Naive B cell (primary cell): ENCODE data around the gene GALNT10. TPM values are rescaled to one million over a fixed set of nuclear protein-coding genes. Genes with fewer than 3 reads are reported as not detected.

Experiments
- ATAC-seq, 2 donors: fragments of 150-1000 bp; cut with Tn5 transposase; 2 replicates each; pipeline ENCODE4 v1.10.0; 2021; ENCODE audit warnings: low read depth in 2 of 2, mild to moderate bottlenecking in 2 of 2, moderate library complexity in 2 of 2
- DNase-seq: peaks from one replicate; pipeline ENCODE4 v3.0.0; 2022
- H3K27ac Mint-ChIP-seq, 6 donors: one replicate each; pipeline ENCODE4 v1.8.0; 2020 to 2022; ENCODE audit warnings: mild to moderate bottlenecking in 6 of 6, mixed read lengths in 6 of 6, moderate library complexity in 5 of 6, inconsistent platforms in 2 of 6
- H3K27me3 Mint-ChIP-seq, 3 donors: one replicate each; pipeline ENCODE4 v1.8.0; 2021 to 2022; ENCODE audit warnings: mixed read lengths in 3 of 3, mild to moderate bottlenecking in 1 of 3
- H3K36me3 Mint-ChIP-seq, 2 donors: one replicate each; pipeline ENCODE4 v1.8.0; 2020 to 2022; ENCODE audit warnings: mixed read lengths in 2 of 2, inconsistent platforms in 1 of 2, mild to moderate bottlenecking in 1 of 2
- H3K4me1 Mint-ChIP-seq, 3 donors: one replicate each; pipeline ENCODE4 v1.8.0; 2020 to 2022; ENCODE audit warnings: mixed read lengths in 3 of 3, inconsistent platforms in 1 of 3, mild to moderate bottlenecking in 1 of 3, moderate library complexity in 1 of 3
- H3K4me3 Mint-ChIP-seq, 8 donors: one replicate each; pipeline ENCODE4 v1.8.0; 2020 to 2022; ENCODE audit warnings: mild to moderate bottlenecking in 8 of 8, mixed read lengths in 8 of 8, moderate library complexity in 8 of 8, inconsistent platforms in 2 of 8
- H3K9me3 Mint-ChIP-seq, 7 donors: one replicate each; pipeline ENCODE4 v1.8.0; 2020 to 2022; ENCODE audit warnings: mixed read lengths in 7 of 7, mild to moderate bottlenecking in 5 of 7, inconsistent platforms in 2 of 7, moderate library complexity in 1 of 7
- polyA plus RNA-seq, 6 donors: library from polyadenylated mRNA; unstranded; fragments of 300-500 nt; fragmentation: Illumina TruSeq; gene quantifications; one replicate each; pipeline ENCODE4 v1.2.3, GENCODE V29; 2021; ENCODE audit warnings: low read depth in 6 of 6

The GALNT10 gene
- polyA plus RNA-seq, 6 donors from 2014 or later: 13.6 to 29.3 (median 19.7) TPM

GRCh38 chr5:154191467-154192261, 1.1 kb downstream of the GALNT10 start:
- H3K9me3 Mint-ChIP-seq: no peaks in the 10 kb centered on the region
- peak overlapping the region in 5 of 6 donors; percentile 7 to 93 (median 91) for H3K27ac Mint-ChIP-seq
- DNase-seq (no peak), ATAC-seq (no peak)
- peaks cover 48 to 55% (median 49%) of the 10 kb centered on the region in 3 donors for H3K4me1 Mint-ChIP-seq
- H3K4me3 Mint-ChIP-seq: peak overlapping the region; percentile 93 to 96 (median 94)
- no peaks in the 10 kb centered on the region for H3K27me3 Mint-ChIP-seq
- no peaks in the 10 kb centered on the region for H3K36me3 Mint-ChIP-seq

GRCh38 chr5:154193283-154193682, 2.8 kb downstream of the GALNT10 start:
- Mint-ChIP-seq H3K27ac (no peak overlapping the region), H3K36me3 (peaks cover 0 to 13% of the 10 kb centered on the region in 2 donors), H3K4me3 (peak overlapping the region in 2 of 8 donors; percentile 47 to 93), H3K9me3 (no peaks in the 10 kb centered on the region), H3K27me3 (no peaks in the 10 kb centered on the region), H3K4me1 (peaks cover 54 to 66% (median 65%) of the 10 kb centered on the region in 3 donors)
- no peak for ATAC-seq
- no peak for DNase-seq

GRCh38 chr5:154193701-154194121, 3.2 kb downstream of the GALNT10 start:
- Mint-ChIP-seq H3K4me1 (peaks cover 57 to 69% (median 68%) of the 10 kb centered on the region in 3 donors), H3K4me3 (peak overlapping the region in 3 of 8 donors; percentile 3 to 93 (median 47)), H3K36me3 (peaks cover 0 to 17% of the 10 kb centered on the region in 2 donors), H3K27ac (no peak overlapping the region), H3K27me3 (no peaks in the 10 kb centered on the region), H3K9me3 (no peaks in the 10 kb centered on the region)
- DNase-seq (no peak), ATAC-seq (no peak)

- DNase-seq (no peak), ATAC-seq (no peak)
- Mint-ChIP-seq H3K9me3 (no peaks in the 10 kb centered on the region), H3K27ac (peak overlapping the region in 4 of 6 donors; percentile 22 to 61 (median 36)), H3K4me3 (peak overlapping the region in 1 of 8 donors; percentile 38), H3K27me3 (no peaks in the 10 kb centered on the region), H3K36me3 (peaks cover 0 to 26% of the 10 kb centered on the region in 2 donors), H3K4me1 (peaks cover 57 to 69% (median 64%) of the 10 kb centered on the region in 3 donors)
Observed at GRCh38 chr5:154194345-154195329, 4.1 kb downstream of the GALNT10 start.

GRCh38 chr5:154196281-154196680, 5.7 kb downstream of the GALNT10 start:
- no peaks in the 10 kb centered on the region for H3K27me3 Mint-ChIP-seq
- peaks cover 55 to 73% (median 60%) of the 10 kb centered on the region in 3 donors for H3K4me1 Mint-ChIP-seq
- no peak for DNase-seq
- H3K4me3 Mint-ChIP-seq: peak overlapping the region in 1 of 8 donors; percentile 6
- ATAC-seq: no peak
- H3K27ac Mint-ChIP-seq: peak overlapping the region in 2 of 6 donors; percentile 5 to 73
- H3K9me3 Mint-ChIP-seq: no peaks in the 10 kb centered on the region
- peaks cover 0 to 27% of the 10 kb centered on the region in 2 donors for H3K36me3 Mint-ChIP-seq

GRCh38 chr5:154196955-154197652, 6.6 kb downstream of the GALNT10 start:
- Mint-ChIP-seq H3K27me3 (no peaks in the 10 kb centered on the region), H3K4me1 (peaks cover 50 to 73% (median 59%) of the 10 kb centered on the region in 3 donors), H3K4me3 (peak overlapping the region in 3 of 8 donors; percentile 33 to 53 (median 41)), H3K27ac (peak overlapping the region in 3 of 6 donors; percentile 4 to 77 (median 10)), H3K36me3 (peaks cover 0 to 27% of the 10 kb centered on the region in 2 donors), H3K9me3 (no peaks in the 10 kb centered on the region)
- no peak for DNase-seq
- peak in 1 of 2 donors; percentile 70 for ATAC-seq

GRCh38 chr5:154197801-154198491, 7.4 kb downstream of the GALNT10 start:
- Mint-ChIP-seq H3K27me3 (no peaks in the 10 kb centered on the region), H3K4me3 (no peak overlapping the region), H3K36me3 (peaks cover 0 to 27% of the 10 kb centered on the region in 2 donors), H3K9me3 (no peaks in the 10 kb centered on the region), H3K27ac (peak overlapping the region in 3 of 6 donors; percentile 39 to 61 (median 56)), H3K4me1 (peaks cover 48 to 73% (median 59%) of the 10 kb centered on the region in 3 donors)
- DNase-seq: no peak
- no peak for ATAC-seq

GRCh38 chr5:154198611-154199230, 8.2 kb downstream of the GALNT10 start:
- ATAC-seq: no peak
- H3K4me1 Mint-ChIP-seq: peaks cover 49 to 76% (median 61%) of the 10 kb centered on the region in 3 donors
- H3K27ac Mint-ChIP-seq: peak overlapping the region in 3 of 6 donors; percentile 45 to 63 (median 50)
- no peaks in the 10 kb centered on the region for H3K27me3 Mint-ChIP-seq
- no peak for DNase-seq
- peaks cover 0 to 27% of the 10 kb centered on the region in 2 donors for H3K36me3 Mint-ChIP-seq
- H3K4me3 Mint-ChIP-seq: no peak overlapping the region
- no peaks in the 10 kb centered on the region for H3K9me3 Mint-ChIP-seq

GRCh38 chr5:154199263-154199662, 8.7 kb downstream of the GALNT10 start:
- H3K27me3 Mint-ChIP-seq: no peaks in the 10 kb centered on the region
- H3K36me3 Mint-ChIP-seq: peaks cover 0 to 30% of the 10 kb centered on the region in 2 donors

GRCh38 chr5:154199671-154200220, 9.2 kb downstream of the GALNT10 start:
- Mint-ChIP-seq H3K27ac (peak overlapping the region in 2 of 6 donors; percentile 49 to 69), H3K4me1 (peaks cover 55 to 79% (median 71%) of the 10 kb centered on the region in 3 donors), H3K36me3 (peaks cover 0 to 35% of the 10 kb centered on the region in 2 donors), H3K9me3 (no peaks in the 10 kb centered on the region), H3K27me3 (no peaks in the 10 kb centered on the region), H3K4me3 (peak overlapping the region in 1 of 8 donors; percentile 37)
- no peak for ATAC-seq
- DNase-seq: no peak

More at GRCh38 chr5:154199263-154199662, 8.7 kb downstream of the GALNT10 start:
- peak overlapping the region in 3 of 6 donors; percentile 49 to 69 (median 63) for H3K27ac Mint-ChIP-seq
- peaks cover 52 to 78% (median 67%) of the 10 kb centered on the region in 3 donors for H3K4me1 Mint-ChIP-seq
- ATAC-seq: no peak
- no peaks in the 10 kb centered on the region for H3K9me3 Mint-ChIP-seq
- no peak for DNase-seq
- H3K4me3 Mint-ChIP-seq: no peak overlapping the region

- no peak overlapping the region for H3K4me3 Mint-ChIP-seq
- ATAC-seq (no peak), DNase-seq (no peak)
- H3K4me1 Mint-ChIP-seq: peaks cover 58 to 79% (median 70%) of the 10 kb centered on the region in 3 donors
- no peaks in the 10 kb centered on the region for H3K27me3 Mint-ChIP-seq
- peak overlapping the region in 3 of 6 donors; percentile 42 to 63 (median 58) for H3K27ac Mint-ChIP-seq
- peaks cover 0 to 38% of the 10 kb centered on the region in 2 donors for H3K36me3 Mint-ChIP-seq
- H3K9me3 Mint-ChIP-seq: no peaks in the 10 kb centered on the region
Observed at GRCh38 chr5:154200221-154200620, 9.7 kb downstream of the GALNT10 start.
